ENCODE results near the gene DCTN3.

The DCTN3 gene

GRCh38 chr9:34568774-34569173, 51.5 kb downstream of the DCTN3 start:
- no peaks in the 10 kb centered on the region for H3K9me3 ChIP-seq (ENCODE audit: insufficient read depth, low read depth, low read length)
- H3K9ac ChIP-seq (ENCODE audit: low read depth, low read length): no peak overlapping the region
- peaks cover 29% of the 10 kb centered on the region for H3K4me1 ChIP-seq (ENCODE audit: insufficient read depth, low read length)
- WGBS: 71% methylated on average over 12 of the region's 12 CpGs
- no peak overlapping the region for H3K4me3 ChIP-seq (ENCODE audit: low read length)
- no peaks in the 10 kb centered on the region for H3K36me3 ChIP-seq (ENCODE audit: insufficient read depth, low read length)
- H3K27me3 ChIP-seq (ENCODE audit: insufficient read depth, low read length): no peaks in the 10 kb centered on the region; the same call in 1 of the 2 replicates
- H3K27ac ChIP-seq (ENCODE audit: low read depth, low read length): no peak overlapping the region

GRCh38 chr9:34568133-34568532, 52.2 kb downstream of the DCTN3 start:
- Histone ChIP-seq H3K27me3 (ENCODE audit: insufficient read depth, low read length) (no peaks in the 10 kb centered on the region; the same call in 1 of the 2 replicates), H3K9me3 (ENCODE audit: insufficient read depth, low read depth, low read length) (no peaks in the 10 kb centered on the region)
- 80% methylated on average over 7 of the region's 7 CpGs for WGBS

GRCh38 chr9:34566972-34567371, 53.3 kb downstream of the DCTN3 start:
- H3K36me3 ChIP-seq (ENCODE audit: insufficient read depth, low read length): no peaks in the 10 kb centered on the region
- no peak overlapping the region for H3K9ac ChIP-seq (ENCODE audit: low read depth, low read length)
- no peaks in the 10 kb centered on the region; the same call in 1 of the 2 replicates for H3K27me3 ChIP-seq (ENCODE audit: insufficient read depth, low read length)
- H3K27ac ChIP-seq (ENCODE audit: low read depth, low read length): no peak overlapping the region
- no peak overlapping the region for H3K4me3 ChIP-seq (ENCODE audit: low read length)
- H3K9me3 ChIP-seq (ENCODE audit: insufficient read depth, low read depth, low read length): no peaks in the 10 kb centered on the region
- 93% methylated on average over 6 of the region's 6 CpGs for WGBS
- H3K4me1 ChIP-seq (ENCODE audit: insufficient read depth, low read length): peaks cover 21% of the 10 kb centered on the region

More at GRCh38 chr9:34568133-34568532, 52.2 kb downstream of the DCTN3 start:
- no peak overlapping the region for H3K9ac ChIP-seq (ENCODE audit: low read depth, low read length)
- H3K4me3 ChIP-seq (ENCODE audit: low read length): no peak overlapping the region
- peaks cover 22% of the 10 kb centered on the region for H3K4me1 ChIP-seq (ENCODE audit: insufficient read depth, low read length)
- H3K36me3 ChIP-seq (ENCODE audit: insufficient read depth, low read length): no peaks in the 10 kb centered on the region
- no peak overlapping the region for H3K27ac ChIP-seq (ENCODE audit: low read depth, low read length)

GRCh38 chr9:34566322-34566721, 54.0 kb downstream of the DCTN3 start:
- no peak overlapping the region for H3K27ac ChIP-seq (ENCODE audit: low read depth, low read length)
- H3K36me3 ChIP-seq (ENCODE audit: insufficient read depth, low read length): no peaks in the 10 kb centered on the region
- H3K27me3 ChIP-seq (ENCODE audit: insufficient read depth, low read length): no peaks in the 10 kb centered on the region; the same call in 1 of the 2 replicates
- no peak overlapping the region for H3K9ac ChIP-seq (ENCODE audit: low read depth, low read length)
- H3K4me1 ChIP-seq (ENCODE audit: insufficient read depth, low read length): peaks cover 21% of the 10 kb centered on the region
- H3K4me3 ChIP-seq (ENCODE audit: low read length): no peak overlapping the region
- WGBS: 84% methylated on average over 8 of the region's 8 CpGs
- no peaks in the 10 kb centered on the region for H3K9me3 ChIP-seq (ENCODE audit: insufficient read depth, low read depth, low read length)

GRCh38 chr9:34565856-34566255, 54.4 kb downstream of the DCTN3 start:
- no peak overlapping the region for H3K4me3 ChIP-seq (ENCODE audit: low read length)
- H3K36me3 ChIP-seq (ENCODE audit: insufficient read depth, low read length): no peaks in the 10 kb centered on the region
- no peak overlapping the region for H3K27ac ChIP-seq (ENCODE audit: low read depth, low read length)
- H3K27me3 ChIP-seq (ENCODE audit: insufficient read depth, low read length): no peaks in the 10 kb centered on the region; the same call in 1 of the 2 replicates
- no peaks in the 10 kb centered on the region for H3K9me3 ChIP-seq (ENCODE audit: insufficient read depth, low read depth, low read length)
- H3K4me1 ChIP-seq (ENCODE audit: insufficient read depth, low read length): peaks cover 21% of the 10 kb centered on the region
- 56% methylated on average over 4 of the region's 8 CpGs for WGBS
- H3K9ac ChIP-seq (ENCODE audit: low read depth, low read length): no peak overlapping the region

- 92% methylated on average over 16 of the region's 16 CpGs for WGBS
- Histone ChIP-seq H3K27me3 (ENCODE audit: insufficient read depth, low read length) (no peaks in the 10 kb centered on the region; the same call in 1 of the 2 replicates), H3K4me1 (ENCODE audit: insufficient read depth, low read length) (peaks cover 29% of the 10 kb centered on the region)
Measured at GRCh38 chr9:34564617-34565016, 55.7 kb downstream of the DCTN3 start.

More at GRCh38 chr9:34564617-34565016, 55.7 kb downstream of the DCTN3 start:
- Histone ChIP-seq H3K36me3 (ENCODE audit: insufficient read depth, low read length) (no peaks in the 10 kb centered on the region), H3K27ac (ENCODE audit: low read depth, low read length) (no peak overlapping the region), H3K9ac (ENCODE audit: low read depth, low read length) (no peak overlapping the region), H3K4me3 (ENCODE audit: low read length) (no peak overlapping the region), H3K9me3 (ENCODE audit: insufficient read depth, low read depth, low read length) (no peaks in the 10 kb centered on the region)
